HepG2 (cell line): Measurements from ENCODE around the gene LRRC45. TPM values are rescaled to one million over a fixed set of nuclear protein-coding genes. Genes with fewer than 3 reads are reported as not detected.
A peak's percentile ranks its signal among the peaks of the same experiment; 100 is the strongest.

ENCODE experiments used
- ARHGAP35 ChIP-seq: sonication (generic); formaldehyde crosslinking; IDR thresholded peaks from 2 replicates; pipeline ENCODE4 v1.9.0; 2022; ENCODE audit warnings: mild to moderate bottlenecking, inconsistent platforms, moderate library complexity, missing genetic modification reagents, borderline replicate concordance
- ARID2 ChIP-seq: sonication (generic); formaldehyde crosslinking; IDR thresholded peaks from 2 replicates; pipeline ENCODE4 v1.8.1; 2022; ENCODE audit warnings: mild to moderate bottlenecking, missing genetic modification reagents, borderline replicate concordance
- CAMTA2 ChIP-seq: sonication (generic); formaldehyde crosslinking; IDR thresholded peaks from 2 replicates; pipeline ENCODE4 v1.4.0; 2020; ENCODE audit warnings: mild to moderate bottlenecking, missing genetic modification reagents, borderline replicate concordance
- EP300 ChIP-seq, 3 experiments: sonication (generic) in 1 of 3; formaldehyde crosslinking in 1 of 3; IDR thresholded peaks; 2 replicates each; pipeline versions ENCODE4 v1.5.1 to v1.6.1; 2011 to 2020; ENCODE audit warnings: low read depth in 2 of 3, low read length in 2 of 3, borderline replicate concordance in 1 of 3, improper control_type of control experiment in 1 of 3, mild to moderate bottlenecking in 1 of 3, missing genetic modification reagents in 1 of 3, moderate library complexity in 1 of 3
- GATAD1 ChIP-seq: IDR thresholded peaks from 2 replicates; pipeline ENCODE4 v1.6.1; 2016; ENCODE audit warnings: missing genetic modification reagents, missing compliant biosample characterization
- HDAC1 ChIP-seq: sonication (generic); formaldehyde crosslinking; IDR thresholded peaks from 2 replicates; pipeline ENCODE4 v1.5.1; 2020; ENCODE audit warnings: mild to moderate bottlenecking, missing genetic modification reagents
- MTF2 ChIP-seq: sonication (generic); formaldehyde crosslinking; IDR thresholded peaks from 2 replicates; pipeline ENCODE4 v1.5.0; 2020; ENCODE audit warnings: missing genetic modification reagents, borderline replicate concordance
- MZF1 ChIP-seq: sonication (generic); formaldehyde crosslinking; IDR thresholded peaks from 2 replicates; pipeline ENCODE4 v1.8.1; 2023; ENCODE audit warnings: mild to moderate bottlenecking, missing genetic modification reagents, borderline replicate concordance
- SAFB2 ChIP-seq: sonication (generic); formaldehyde crosslinking; IDR thresholded peaks from 2 replicates; pipeline ENCODE4 v1.5.1; 2020; ENCODE audit warnings: missing genetic modification reagents, low read depth, mild to moderate bottlenecking, borderline replicate concordance
- SALL2 ChIP-seq: sonication (generic); formaldehyde crosslinking; IDR thresholded peaks from 2 replicates; pipeline ENCODE4 v1.8.1; 2023; ENCODE audit warnings: mild to moderate bottlenecking, missing genetic modification reagents, inconsistent platforms
- ZFP36L1 ChIP-seq: sonication (generic); formaldehyde crosslinking; IDR thresholded peaks from 2 replicates; pipeline ENCODE4 v1.8.0; 2022; ENCODE audit warnings: mild to moderate bottlenecking, missing genetic modification reagents, moderate library complexity
- ZNF101 ChIP-seq: sonication (generic); formaldehyde crosslinking; IDR thresholded peaks from 2 replicates; pipeline ENCODE4 v1.4.0; 2020; ENCODE audit warnings: mild to moderate bottlenecking, low read depth, missing genetic modification reagents, borderline replicate concordance
- ZNF335 ChIP-seq: sonication (generic); formaldehyde crosslinking; IDR thresholded peaks from 2 replicates; pipeline ENCODE4 v1.4.0; 2020; ENCODE audit warnings: missing genetic modification reagents
- ZNF703 ChIP-seq: sonication (generic); formaldehyde crosslinking; IDR thresholded peaks from 2 replicates; pipeline ENCODE4 v1.5.1; 2020; ENCODE audit warnings: missing genetic modification reagents, mild to moderate bottlenecking, moderate library complexity, borderline replicate concordance
- ZNF839 ChIP-seq: sonication (generic); formaldehyde crosslinking; IDR thresholded peaks from 2 replicates; pipeline ENCODE4 v1.4.0; 2020; ENCODE audit warnings: missing genetic modification reagents, mild to moderate bottlenecking, borderline replicate concordance
- ZSCAN20 ChIP-seq: sonication (generic); formaldehyde crosslinking; IDR thresholded peaks from 2 replicates; pipeline ENCODE4 v1.4.0; 2020; ENCODE audit warnings: missing genetic modification reagents, mild to moderate bottlenecking, borderline replicate concordance
- polyA plus RNA-seq, 8 experiments: library from polyadenylated mRNA; depleted of rRNA in 3 of 8; stranded (reverse) in 7 of 8; unstranded in 1 of 8; fragments of >200 nt; fragmentation: Illumina TruSeq in 4 of 8; extraction: Trizol in 4 of 8; gene quantifications; 2 replicates each; pipeline versions ENCODE4 v1.2.1 to v1.2.3, GENCODE V29; 2011 to 2016; ENCODE audit warnings: low read depth in 4 of 8, missing spikeins in 1 of 8, mixed read lengths in 1 of 8; ENCODE audit not compliant: insufficient read depth in 1 of 8
- total RNA-seq, 5 experiments: library from RNA; depleted of rRNA; stranded (reverse); fragments of >200 nt; fragmentation: Illumina TruSeq; extraction: Trizol; gene quantifications; 2 replicates each; pipeline ENCODE4 v1.2.3, GENCODE V29; 2016; ENCODE audit warnings: low read depth in 1 of 5
- TF ChIP-seq, protein P1 (sequence below): sonication (generic); formaldehyde crosslinking; IDR thresholded peaks from 2 replicates; pipeline ENCODE4 v1.4.0; 2020; ENCODE audit warnings: missing genetic modification reagents
- TF ChIP-seq, protein P2 (sequence below): sonication (generic); formaldehyde crosslinking; IDR thresholded peaks from 2 replicates; pipeline ENCODE4 v1.8.1; 2023; ENCODE audit warnings: missing genetic modification reagents, inconsistent platforms, borderline replicate concordance
- TF ChIP-seq, protein P3 (sequence below): sonication (generic); formaldehyde crosslinking; IDR thresholded peaks from 2 replicates; pipeline ENCODE4 v1.5.0; 2020; ENCODE audit warnings: missing genetic modification reagents
- TF ChIP-seq, protein P4 (sequence below): sonication (generic); formaldehyde crosslinking; IDR thresholded peaks from 2 replicates; pipeline ENCODE4 v1.4.0; 2020; ENCODE audit warnings: low read depth, mild to moderate bottlenecking, missing genetic modification reagents
- TF ChIP-seq, protein P5 (sequence below): sonication (generic); formaldehyde crosslinking; conservative IDR thresholded peaks from 2 replicates; pipeline ENCODE4 v1.4.0; 2020; ENCODE audit warnings: missing genetic modification reagents

The LRRC45 gene
- total and polyA plus RNA-seq, 2 of the 13 experiments (the other 11 are each of a cell fraction or from before 2014, with no cell fraction given), result 11.6 to 48.1 TPM

DNA sequence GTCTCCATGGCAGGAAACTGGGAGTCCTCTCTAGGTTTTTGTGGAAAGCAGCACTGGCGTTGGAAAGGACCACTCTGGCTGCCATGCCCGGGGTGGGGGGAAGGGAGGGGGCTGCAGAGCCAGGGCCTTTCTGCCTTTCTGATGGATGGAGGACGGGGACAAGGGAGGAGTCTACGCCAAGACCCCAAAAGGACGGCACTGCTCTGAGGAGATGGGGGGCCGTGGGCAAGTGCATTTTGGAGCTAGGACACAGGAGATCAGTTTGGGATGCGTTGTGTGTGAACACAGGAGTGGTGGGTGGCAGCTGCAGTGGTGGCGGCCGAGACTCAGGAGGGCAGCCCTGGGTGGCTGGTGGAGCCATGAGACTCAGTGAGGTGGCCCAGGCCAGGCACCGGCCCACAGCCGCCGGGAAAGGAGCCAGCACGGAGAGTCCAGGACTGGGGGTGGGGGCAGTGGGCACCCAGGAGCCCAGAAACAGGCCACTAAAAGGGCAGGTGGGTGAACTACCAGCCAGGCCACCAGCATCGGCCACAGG, 2.5 kb upstream of the LRRC45 start (continued):
- TF ChIP-seq CAMTA2 (no peak), MTF2 (peak; percentile 88; the same call in 1 of the 2 replicates), ZSCAN20 (CRISPR knock-in tag) (0 out of 2 replicates have a peak, but pooled peaks have one; percentile 31), ARID2 (CRISPR knock-in tag) (peak; percentile 43; the same call in 1 of the 2 replicates), ZNF839 (no peak), EP300 (IDR thresholded peaks at IDR 0.05; ENCODE audit: low read depth in 2 of 2, low read length in 2 of 2) (no peak), EP300 (CRISPR knock-in tag; IDR thresholded peaks at IDR 0.05; ENCODE audit: borderline replicate concordance) (no peak), GATAD1 (CRISPR knock-in tag) (no peak), SAFB2 (CRISPR knock-in tag) (no peak; the same call in 1 of the 2 replicates), HDAC1 (CRISPR knock-in tag) (no peak), MZF1 (CRISPR knock-in tag) (no peak), ZNF703 (CRISPR knock-in tag) (peak; percentile 27; the same call in 1 of the 2 replicates), ARHGAP35 (CRISPR knock-in tag) (no peak), ZNF335 (no peak), ZFP36L1 (CRISPR knock-in tag) (no peak), SALL2 (no peak), ZNF101 (CRISPR knock-in tag) (no peak)
- TF ChIP-seq, protein P1, sequence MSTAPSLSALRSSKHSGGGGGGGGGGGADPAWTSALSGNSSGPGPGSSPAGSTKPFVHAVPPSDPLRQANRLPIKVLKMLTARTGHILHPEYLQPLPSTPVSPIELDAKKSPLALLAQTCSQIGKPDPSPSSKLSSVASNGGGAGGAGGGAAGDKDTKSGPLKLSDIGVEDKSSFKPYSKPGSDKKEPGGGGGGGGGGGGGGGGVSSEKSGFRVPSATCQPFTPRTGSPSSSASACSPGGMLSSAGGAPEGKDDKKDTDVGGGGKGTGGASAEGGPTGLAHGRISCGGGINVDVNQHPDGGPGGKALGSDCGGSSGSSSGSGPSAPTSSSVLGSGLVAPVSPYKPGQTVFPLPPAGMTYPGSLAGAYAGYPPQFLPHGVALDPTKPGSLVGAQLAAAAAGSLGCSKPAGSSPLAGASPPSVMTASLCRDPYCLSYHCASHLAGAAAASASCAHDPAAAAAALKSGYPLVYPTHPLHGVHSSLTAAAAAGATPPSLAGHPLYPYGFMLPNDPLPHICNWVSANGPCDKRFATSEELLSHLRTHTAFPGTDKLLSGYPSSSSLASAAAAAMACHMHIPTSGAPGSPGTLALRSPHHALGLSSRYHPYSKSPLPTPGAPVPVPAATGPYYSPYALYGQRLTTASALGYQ (CRISPR knock-in tag), result 0 out of 2 replicates have a peak, but pooled peaks have one; percentile 54
- TF ChIP-seq, protein P2, sequence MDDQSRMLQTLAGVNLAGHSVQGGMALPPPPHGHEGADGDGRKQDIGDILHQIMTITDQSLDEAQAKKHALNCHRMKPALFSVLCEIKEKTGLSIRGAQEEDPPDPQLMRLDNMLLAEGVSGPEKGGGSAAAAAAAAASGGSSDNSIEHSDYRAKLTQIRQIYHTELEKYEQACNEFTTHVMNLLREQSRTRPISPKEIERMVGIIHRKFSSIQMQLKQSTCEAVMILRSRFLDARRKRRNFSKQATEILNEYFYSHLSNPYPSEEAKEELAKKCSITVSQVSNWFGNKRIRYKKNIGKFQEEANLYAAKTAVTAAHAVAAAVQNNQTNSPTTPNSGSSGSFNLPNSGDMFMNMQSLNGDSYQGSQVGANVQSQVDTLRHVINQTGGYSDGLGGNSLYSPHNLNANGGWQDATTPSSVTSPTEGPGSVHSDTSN (CRISPR knock-in tag), result peak; percentile 60; the same call in 1 of the 2 replicates
- TF ChIP-seq, protein P3, sequence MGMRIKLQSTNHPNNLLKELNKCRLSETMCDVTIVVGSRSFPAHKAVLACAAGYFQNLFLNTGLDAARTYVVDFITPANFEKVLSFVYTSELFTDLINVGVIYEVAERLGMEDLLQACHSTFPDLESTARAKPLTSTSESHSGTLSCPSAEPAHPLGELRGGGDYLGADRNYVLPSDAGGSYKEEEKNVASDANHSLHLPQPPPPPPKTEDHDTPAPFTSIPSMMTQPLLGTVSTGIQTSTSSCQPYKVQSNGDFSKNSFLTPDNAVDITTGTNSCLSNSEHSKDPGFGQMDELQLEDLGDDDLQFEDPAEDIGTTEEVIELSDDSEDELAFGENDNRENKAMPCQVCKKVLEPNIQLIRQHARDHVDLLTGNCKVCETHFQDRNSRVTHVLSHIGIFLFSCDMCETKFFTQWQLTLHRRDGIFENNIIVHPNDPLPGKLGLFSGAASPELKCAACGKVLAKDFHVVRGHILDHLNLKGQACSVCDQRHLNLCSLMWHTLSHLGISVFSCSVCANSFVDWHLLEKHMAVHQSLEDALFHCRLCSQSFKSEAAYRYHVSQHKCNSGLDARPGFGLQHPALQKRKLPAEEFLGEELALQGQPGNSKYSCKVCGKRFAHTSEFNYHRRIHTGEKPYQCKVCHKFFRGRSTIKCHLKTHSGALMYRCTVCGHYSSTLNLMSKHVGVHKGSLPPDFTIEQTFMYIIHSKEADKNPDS (CRISPR knock-in tag), result no peak
- TF ChIP-seq, protein P4, sequence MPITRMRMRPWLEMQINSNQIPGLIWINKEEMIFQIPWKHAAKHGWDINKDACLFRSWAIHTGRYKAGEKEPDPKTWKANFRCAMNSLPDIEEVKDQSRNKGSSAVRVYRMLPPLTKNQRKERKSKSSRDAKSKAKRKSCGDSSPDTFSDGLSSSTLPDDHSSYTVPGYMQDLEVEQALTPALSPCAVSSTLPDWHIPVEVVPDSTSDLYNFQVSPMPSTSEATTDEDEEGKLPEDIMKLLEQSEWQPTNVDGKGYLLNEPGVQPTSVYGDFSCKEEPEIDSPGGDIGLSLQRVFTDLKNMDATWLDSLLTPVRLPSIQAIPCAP (CRISPR knock-in tag), result no peak
- TF ChIP-seq, protein P5, sequence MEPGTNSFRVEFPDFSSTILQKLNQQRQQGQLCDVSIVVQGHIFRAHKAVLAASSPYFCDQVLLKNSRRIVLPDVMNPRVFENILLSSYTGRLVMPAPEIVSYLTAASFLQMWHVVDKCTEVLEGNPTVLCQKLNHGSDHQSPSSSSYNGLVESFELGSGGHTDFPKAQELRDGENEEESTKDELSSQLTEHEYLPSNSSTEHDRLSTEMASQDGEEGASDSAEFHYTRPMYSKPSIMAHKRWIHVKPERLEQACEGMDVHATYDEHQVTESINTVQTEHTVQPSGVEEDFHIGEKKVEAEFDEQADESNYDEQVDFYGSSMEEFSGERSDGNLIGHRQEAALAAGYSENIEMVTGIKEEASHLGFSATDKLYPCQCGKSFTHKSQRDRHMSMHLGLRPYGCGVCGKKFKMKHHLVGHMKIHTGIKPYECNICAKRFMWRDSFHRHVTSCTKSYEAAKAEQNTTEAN (CRISPR knock-in tag), result 0 out of 2 replicates have a peak, but pooled peaks have one; percentile 1
